ENCODE results near the gene HTT.
"Not testable (repeated sequence)": the region's sequence is repeated elsewhere in the genome, so short reads cannot be mapped to it uniquely, and the experiment has no call there.

HTT gene

GRCh38 chr4:3121596-3121995, 47.1 kb downstream of the HTT start:
- DNase-seq (ENCODE audit: low spot score), result no peak

GRCh38 chr4:3122081-3122563, 47.6 kb downstream of the HTT start:
- DNase-seq (ENCODE audit: low spot score), result no peak

- DNase-seq (ENCODE audit: low spot score), result no peak
Observed at GRCh38 chr4:3123181-3123671, 48.7 kb downstream of the HTT start.

- no peak for DNase-seq (ENCODE audit: low spot score)
Observed at GRCh38 chr4:3124070-3124767, 49.7 kb downstream of the HTT start.

- DNase-seq (ENCODE audit: low spot score), result no peak
Observed at GRCh38 chr4:3127112-3127511, 52.6 kb downstream of the HTT start.

GRCh38 chr4:3128058-3128457, 53.6 kb downstream of the HTT start:
- no peak for DNase-seq (ENCODE audit: low spot score)

- no peak for DNase-seq (ENCODE audit: low spot score)
Observed at GRCh38 chr4:3128976-3129375, 54.5 kb downstream of the HTT start.

GRCh38 chr4:3130201-3130600, 55.7 kb downstream of the HTT start:
- DNase-seq (ENCODE audit: low spot score), result no peak

GRCh38 chr4:3130826-3131225, 56.3 kb downstream of the HTT start:
- no peak for DNase-seq (ENCODE audit: low spot score)

- no peak for DNase-seq (ENCODE audit: low spot score)
Observed at GRCh38 chr4:3134201-3134600, 59.7 kb downstream of the HTT start.

GRCh38 chr4:3135155-3136011, 60.9 kb downstream of the HTT start:
- DNase-seq (ENCODE audit: low spot score), result no peak

GRCh38 chr4:3136454-3136853, 62.0 kb downstream of the HTT start:
- DNase-seq (ENCODE audit: low spot score), result no peak

- no peak for DNase-seq (ENCODE audit: low spot score)
Observed at GRCh38 chr4:3137908-3138307, 63.4 kb downstream of the HTT start.

- DNase-seq (ENCODE audit: low spot score), result no peak
Observed at GRCh38 chr4:3145234-3145924, 70.9 kb downstream of the HTT start.

- DNase-seq (ENCODE audit: low spot score), result no peak
Observed at GRCh38 chr4:3148926-3149325, 74.4 kb downstream of the HTT start.

GRCh38 chr4:3151238-3151637, 76.8 kb downstream of the HTT start:
- DNase-seq (ENCODE audit: low spot score), result not testable (repeated sequence)

GRCh38 chr4:3157366-3157765, 82.9 kb downstream of the HTT start:
- DNase-seq (ENCODE audit: low spot score), result no peak

GRCh38 chr4:3158841-3159240, 84.4 kb downstream of the HTT start:
- DNase-seq (ENCODE audit: low spot score), result no peak

- DNase-seq (ENCODE audit: low spot score), result no peak
Observed at GRCh38 chr4:3160438-3160837, 86.0 kb downstream of the HTT start.

GRCh38 chr4:3161044-3161443, 86.6 kb downstream of the HTT start:
- not testable (repeated sequence) for DNase-seq (ENCODE audit: low spot score)

GRCh38 chr4:3166434-3166833, 92.0 kb downstream of the HTT start:
- DNase-seq (ENCODE audit: low spot score), result not testable (repeated sequence)

GRCh38 chr4:3168029-3168428, 93.5 kb downstream of the HTT start:
- DNase-seq (ENCODE audit: low spot score), result no peak
